Calu3 (cell line): ENCODE data around the gene RPS6KA5. TPM values are rescaled to one million over a fixed set of nuclear protein-coding genes. Genes with fewer than 3 reads are reported as not detected.

Experiments
- BruUV-seq: library from RNA; stranded (reverse); fragments of 400-500 nt; replicated peaks from 2 replicates; lab custom pipeline; 2021; lab: Mats Ljungman, UMichigan
- CTCF ChIA-PET: fragments of 300-600 bp; sonication (Branson Sonifier 250); formaldehyde crosslinking; loops from one replicate; lab custom pipeline; 2022; ENCODE audit warnings: antibody characterized with exemption; lab: Charles Lee
- DNase-seq: peaks from one replicate; pipeline ENCODE4 v3.0.0; 2022
- H3K27ac Mint-ChIP-seq: one replicate; pipeline ENCODE4 v1.8.0; 2022; ENCODE audit warnings: mixed read lengths; ENCODE audit not compliant: unreplicated experiment
- H3K27me3 Mint-ChIP-seq: one replicate; pipeline ENCODE4 v1.8.0; 2022; ENCODE audit warnings: mixed read lengths; ENCODE audit not compliant: unreplicated experiment
- H3K36me3 Mint-ChIP-seq: one replicate; pipeline ENCODE4 v1.8.0; 2022; ENCODE audit warnings: mild to moderate bottlenecking, moderate library complexity, mixed read lengths; ENCODE audit not compliant: insufficient read depth, unreplicated experiment
- H3K4me1 Mint-ChIP-seq: one replicate; pipeline ENCODE4 v1.8.0; 2022; ENCODE audit warnings: mild to moderate bottlenecking, low read depth, mixed read lengths; ENCODE audit not compliant: unreplicated experiment
- H3K4me3 Mint-ChIP-seq: one replicate; pipeline ENCODE4 v1.8.0; 2022; ENCODE audit warnings: mild to moderate bottlenecking, low read depth, moderate library complexity, mixed read lengths; ENCODE audit not compliant: unreplicated experiment
- H3K9me3 Mint-ChIP-seq: one replicate; pipeline ENCODE4 v1.8.0; 2022; ENCODE audit warnings: low read depth, mixed read lengths; ENCODE audit not compliant: unreplicated experiment
- intact Hi-C: fragments of 100-400 bp; cut with micrococcal nuclease; formaldehyde crosslinking; loops from one replicate; pipeline ENCODE4 v1.10.0; 2022; ENCODE audit not compliant: unreplicated experiment
- total RNA-seq: library from RNA; stranded (reverse); gene quantifications from 2 replicates; pipeline ENCODE4 v1.2.3, GENCODE V29; 2022
- TF ChIP-seq, protein P1 (sequence below): fragments of 200-600 bp; IDR thresholded peaks from one replicate; pipeline ENCODE4 v1.8.0; 2022; ENCODE audit warnings: antibody characterized with exemption; ENCODE audit not compliant: unreplicated experiment

RPS6KA5 gene
- total RNA-seq, 1 experiment from 2014 or later = 10.3 TPM

DNA sequence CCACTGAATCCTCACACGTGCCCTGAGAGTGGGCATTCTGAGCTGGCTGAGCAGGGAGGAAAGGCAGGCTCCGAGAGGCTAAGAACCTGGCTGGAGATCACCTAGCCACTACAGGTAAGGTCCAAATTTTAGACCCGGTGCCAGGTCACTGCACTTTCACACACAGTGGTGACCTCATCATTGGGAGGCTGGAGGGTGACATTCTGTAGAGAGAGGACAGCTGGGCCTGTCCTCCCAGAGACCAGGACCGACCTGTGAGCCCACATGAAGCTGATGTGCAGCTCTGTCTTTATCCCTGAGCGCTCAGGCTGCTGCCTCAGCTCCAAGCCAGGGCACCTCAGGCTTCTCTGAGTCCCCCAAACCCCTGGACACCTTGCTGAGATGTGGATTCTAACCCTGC, 248.3 kb downstream of the RPS6KA5 start:
- H3K27me3 Mint-ChIP-seq = peaks cover 15% of the 10 kb centered on the region
- TF ChIP-seq, protein P1, sequence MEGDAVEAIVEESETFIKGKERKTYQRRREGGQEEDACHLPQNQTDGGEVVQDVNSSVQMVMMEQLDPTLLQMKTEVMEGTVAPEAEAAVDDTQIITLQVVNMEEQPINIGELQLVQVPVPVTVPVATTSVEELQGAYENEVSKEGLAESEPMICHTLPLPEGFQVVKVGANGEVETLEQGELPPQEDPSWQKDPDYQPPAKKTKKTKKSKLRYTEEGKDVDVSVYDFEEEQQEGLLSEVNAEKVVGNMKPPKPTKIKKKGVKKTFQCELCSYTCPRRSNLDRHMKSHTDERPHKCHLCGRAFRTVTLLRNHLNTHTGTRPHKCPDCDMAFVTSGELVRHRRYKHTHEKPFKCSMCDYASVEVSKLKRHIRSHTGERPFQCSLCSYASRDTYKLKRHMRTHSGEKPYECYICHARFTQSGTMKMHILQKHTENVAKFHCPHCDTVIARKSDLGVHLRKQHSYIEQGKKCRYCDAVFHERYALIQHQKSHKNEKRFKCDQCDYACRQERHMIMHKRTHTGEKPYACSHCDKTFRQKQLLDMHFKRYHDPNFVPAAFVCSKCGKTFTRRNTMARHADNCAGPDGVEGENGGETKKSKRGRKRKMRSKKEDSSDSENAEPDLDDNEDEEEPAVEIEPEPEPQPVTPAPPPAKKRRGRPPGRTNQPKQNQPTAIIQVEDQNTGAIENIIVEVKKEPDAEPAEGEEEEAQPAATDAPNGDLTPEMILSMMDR = no peak
- no TSS peak for BruUV-seq
- peaks cover 23% of the 10 kb centered on the region for H3K4me1 Mint-ChIP-seq
- no peak overlapping the region for H3K4me3 Mint-ChIP-seq
- H3K36me3 Mint-ChIP-seq = no peaks in the 10 kb centered on the region
- H3K9me3 Mint-ChIP-seq = no peaks in the 10 kb centered on the region
- intact Hi-C loops = no loop called here
- no peak overlapping the region for H3K27ac Mint-ChIP-seq
- no peak for DNase-seq
- CTCF ChIA-PET = no interaction called here

DNA sequence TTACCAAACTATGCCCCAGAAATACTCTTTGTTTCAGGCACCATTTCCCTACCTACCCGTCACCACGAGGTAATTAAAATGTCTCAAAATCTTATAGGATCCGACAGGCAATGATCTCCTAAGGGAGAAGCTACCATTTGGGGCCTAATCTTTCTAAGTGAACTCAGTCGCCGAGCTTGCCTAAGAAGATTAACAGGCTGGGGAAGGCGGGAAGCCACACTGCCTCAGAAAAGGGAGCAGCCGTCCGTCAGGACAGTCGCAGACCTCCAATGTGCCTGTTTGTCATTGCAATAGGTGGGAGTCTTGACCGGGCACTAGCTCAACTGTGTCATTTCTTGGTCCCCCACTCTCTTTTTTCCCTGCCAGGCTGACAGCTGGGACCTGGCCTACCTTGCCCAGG, 248.8 kb downstream of the RPS6KA5 start:
- TF ChIP-seq, protein P1 = no peak
- Mint-ChIP-seq H3K36me3 (no peaks in the 10 kb centered on the region), H3K4me1 (peaks cover 25% of the 10 kb centered on the region), H3K9me3 (no peaks in the 10 kb centered on the region), H3K27ac (no peak overlapping the region), H3K4me3 (no peak overlapping the region), H3K27me3 (peaks cover 12% of the 10 kb centered on the region)
- intact Hi-C loops = no loop called here
- DNase-seq = no peak
- CTCF ChIA-PET = no interaction called here
- no TSS peak for BruUV-seq

DNA sequence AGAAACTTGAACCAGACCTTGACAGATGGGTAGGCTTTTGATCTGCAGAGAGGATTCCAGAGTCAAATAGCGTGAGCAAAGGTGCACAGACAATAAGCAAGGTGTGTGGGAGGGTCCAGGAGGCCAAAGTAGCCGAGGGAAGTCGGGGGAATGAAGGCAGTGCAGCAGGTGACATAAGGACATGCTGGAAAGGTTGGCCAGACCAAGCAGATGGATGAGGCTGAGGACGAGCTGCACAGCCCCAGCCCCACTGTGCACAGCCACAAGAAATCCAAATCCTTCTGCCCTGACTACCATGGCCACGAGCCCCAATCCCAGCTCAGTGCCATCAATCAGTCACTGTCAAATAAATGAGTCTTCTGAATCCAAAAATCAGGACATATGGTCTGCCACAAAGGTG, 249.6 kb downstream of the RPS6KA5 start:
- H3K27me3 Mint-ChIP-seq = peaks cover 10% of the 10 kb centered on the region
- H3K36me3 Mint-ChIP-seq = no peaks in the 10 kb centered on the region
- H3K4me1 Mint-ChIP-seq = peaks cover 24% of the 10 kb centered on the region
- TF ChIP-seq, protein P1 = no peak
- intact Hi-C loops = no loop called here
- no peak overlapping the region for H3K27ac Mint-ChIP-seq
- no peaks in the 10 kb centered on the region for H3K9me3 Mint-ChIP-seq
- no peak overlapping the region for H3K4me3 Mint-ChIP-seq
- BruUV-seq = no TSS peak
- no peak for DNase-seq
- CTCF ChIA-PET = no interaction called here

DNA sequence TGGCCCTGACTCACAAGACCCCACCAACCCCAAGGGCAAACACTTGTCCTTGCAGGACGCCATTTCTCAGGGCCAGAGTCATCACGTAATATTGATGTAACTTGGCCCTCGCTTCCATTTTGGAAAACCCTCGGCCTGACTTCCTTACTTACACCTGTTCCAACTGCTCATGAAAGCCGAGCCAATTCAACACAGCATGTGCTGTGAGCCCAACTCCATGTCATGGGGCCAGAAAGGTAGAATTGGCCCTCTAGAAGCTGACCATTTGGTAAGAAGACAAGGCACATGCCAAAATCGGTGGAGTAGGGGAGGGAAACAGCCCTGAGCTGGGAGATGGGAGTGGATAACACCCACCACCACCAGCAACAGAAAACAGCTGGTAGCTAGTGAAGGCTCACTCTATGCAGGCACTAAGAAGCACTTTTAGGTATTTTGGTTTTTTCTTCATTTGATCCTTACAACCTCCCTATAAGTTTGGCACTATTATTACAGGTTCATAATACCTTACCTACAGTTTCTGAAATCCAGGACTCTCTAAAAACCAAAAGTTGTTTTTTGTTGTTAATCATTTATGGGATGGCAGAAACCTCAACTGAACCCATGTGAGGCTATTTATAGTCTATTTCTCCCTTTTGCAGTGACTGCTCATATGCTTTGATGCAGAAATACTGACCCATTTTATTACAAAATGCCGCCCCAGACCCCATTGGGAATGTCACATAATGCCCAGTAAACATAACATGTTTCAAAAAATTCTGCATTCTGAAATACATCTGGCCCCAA, 250.7 kb downstream of the RPS6KA5 start:
- Mint-ChIP-seq H3K27me3 (no peaks in the 10 kb centered on the region), H3K36me3 (no peaks in the 10 kb centered on the region), H3K4me1 (peaks cover 16% of the 10 kb centered on the region), H3K9me3 (no peaks in the 10 kb centered on the region), H3K27ac (no peak overlapping the region), H3K4me3 (no peak overlapping the region)
- no peak for DNase-seq
- no TSS peak for BruUV-seq
- TF ChIP-seq, protein P1 = no peak
- CTCF ChIA-PET = no interaction called here
- intact Hi-C loops = no loop called here
